A549 (cell line): ENCODE data around the gene GRK5.

Experiments
- BHLHE40 ChIP-seq: IDR thresholded peaks from 2 replicates; pipeline ENCODE4 v1.6.1; 2012; ENCODE audit warnings: low read depth, low read length, inconsistent platforms
- CTCF ChIP-seq: fragments of >200 bp; sonication (Bioruptor Twin); formaldehyde crosslinking; IDR thresholded peaks from 3 replicates; pipeline ENCODE4 v1.5.1; 2016
- EP300 ChIP-seq, 2 experiments: fragments of >200 bp; sonication (Bioruptor Twin); formaldehyde crosslinking; IDR thresholded peaks; 2 replicates in 1 of 2; 3 replicates in 1 of 2; pipeline ENCODE4 v1.6.1; 2016 to 2017
- JUN ChIP-seq, 2 experiments: fragments of >200 bp; sonication (Bioruptor Twin); formaldehyde crosslinking; IDR thresholded peaks; 2 replicates in 1 of 2; 3 replicates in 1 of 2; pipeline ENCODE4 v1.6.1; 2016 to 2017
- POLR2AphosphoS2 ChIP-seq: conservative IDR thresholded peaks from 2 replicates; pipeline ENCODE4 v1.6.1; 2012; ENCODE audit warnings: low read length, improper control_type of control experiment, inconsistent platforms
- REST ChIP-seq: fragments of 200-600 bp; sonication (generic); IDR thresholded peaks from 2 replicates; pipeline ENCODE4 v1.6.1; 2016; ENCODE audit warnings: antibody characterized with exemption, mild to moderate bottlenecking, moderate library complexity
- SMC3 ChIP-seq: fragments of >200 bp; sonication (Bioruptor Twin); formaldehyde crosslinking; IDR thresholded peaks from 3 replicates; pipeline ENCODE4 v1.6.1; 2018; ENCODE audit warnings: inconsistent platforms
- USF2 ChIP-seq: fragments of 450-650 bp; IDR thresholded peaks from 2 replicates; pipeline ENCODE4 v1.6.1; 2014; ENCODE audit warnings: antibody characterized with exemption

GRCh38 chr10:119405520-119405807 lies 198.1 kb downstream of the GRK5 start:
- TF ChIP-seq SMC3 (no peak), CTCF (no peak), EP300 (IDR thresholded peaks at IDR 0.05) (no peak), JUN (IDR thresholded peaks at IDR 0.05) (no peak), REST (no peak), POLR2AphosphoS2 (no peak), USF2 (no peak), BHLHE40 (no peak)
